SK-N-SH (cell line): ENCODE measurements around the gene ISL1. TPM values are rescaled to one million over a fixed set of nuclear protein-coding genes. Genes with fewer than 3 reads are reported as not detected.
A peak's percentile ranks its signal among the peaks of the same experiment; 100 is the strongest.

Experiments used
- CTCF ChIA-PET: fragments of 300-600, 350-600 bp; formaldehyde crosslinking; extraction: SDS; loops from one replicate; lab custom pipeline; 2021; lab: Yijun Ruan, JAX
- POLR2A ChIA-PET: fragments of 350-600 bp; sonication (Branson Sonifier 250); formaldehyde crosslinking; extraction: SDS; loops from one replicate; lab custom pipeline; 2020; ENCODE audit warnings: antibody characterized with exemption, inconsistent platforms; lab: Yijun Ruan, JAX
- DNase-seq: peaks from one replicate; pipeline ENCODE4 v3.0.0; 2012
- H2AFZ ChIP-seq: fragments of 200-600 bp; sonication (generic); 2 replicates; pipeline ENCODE4 v1.8.1; 2016; ENCODE audit warnings: antibody characterized with exemption, mild to moderate bottlenecking, low read depth
- H3F3A ChIP-seq: fragments of 200-600 bp; sonication (generic); replicated peaks from 2 replicates; pipeline ENCODE3; 2016; ENCODE audit warnings: antibody characterized with exemption, mild to moderate bottlenecking; ENCODE audit not compliant: insufficient read depth
- H3K27ac ChIP-seq, 2 experiments: fragments of 200-500 bp in 1 of 2; fragments of 200-600 bp in 1 of 2; sonication (Bioruptor generic) in 1 of 2; sonication (generic), shearing (Covaris generic) in 1 of 2; 2 replicates each; pipeline versions ENCODE4 v1.5.1 to v1.6.1; 2014 to 2016; ENCODE audit warnings: low read depth in 2 of 2, inconsistent platforms in 1 of 2, low read length in 1 of 2, mild to moderate bottlenecking in 1 of 2, mixed read lengths in 1 of 2
- H3K27me3 ChIP-seq: fragments of 200-600 bp; sonication (generic), shearing (Covaris generic); 2 replicates; pipeline ENCODE4 v1.6.1; 2016; ENCODE audit warnings: mixed run types; ENCODE audit not compliant: insufficient read depth
- H3K36me3 ChIP-seq, 2 experiments: fragments of 200-500 bp in 1 of 2; fragments of 200-600 bp in 1 of 2; sonication (Bioruptor generic) in 1 of 2; sonication (generic) in 1 of 2; replicated peaks in 1 of 2; 2 replicates each; pipeline versions ENCODE3 to v1.5.1; 2014 to 2016; ENCODE audit warnings: low read length in 1 of 2, mild to moderate bottlenecking in 1 of 2; ENCODE audit not compliant: insufficient read depth in 2 of 2, control insufficient read depth in 1 of 2
- H3K4me1 ChIP-seq, 2 experiments: fragments of 200-500 bp in 1 of 2; fragments of 200-600 bp in 1 of 2; sonication (Bioruptor generic) in 1 of 2; sonication (generic), shearing (Covaris generic) in 1 of 2; 2 replicates each; pipeline versions ENCODE4 v1.5.1 to v1.6.1; 2014 to 2016; ENCODE audit warnings: low read depth in 1 of 2, low read length in 1 of 2, mixed run types in 1 of 2; ENCODE audit not compliant: insufficient read depth in 2 of 2, control insufficient read depth in 1 of 2
- H3K4me2 ChIP-seq: fragments of 200-600 bp; sonication (generic), shearing (Covaris generic); 2 replicates; pipeline ENCODE4 v1.6.1; 2017; ENCODE audit warnings: mixed run types
- H3K4me3 ChIP-seq, 2 experiments: fragments of 200-500 bp in 1 of 2; fragments of 200-600 bp in 1 of 2; sonication (Bioruptor generic) in 1 of 2; sonication (generic), shearing (Covaris generic) in 1 of 2; 2 replicates each; pipeline versions ENCODE4 v1.5.1 to v1.8.1; 2014 to 2016; ENCODE audit warnings: low read depth in 2 of 2, inconsistent platforms in 1 of 2, low read length in 1 of 2, mild to moderate bottlenecking in 1 of 2, mixed read lengths in 1 of 2, moderate library complexity in 1 of 2
- H3K79me2 ChIP-seq: fragments of 200-600 bp; sonication (generic); 2 replicates; pipeline ENCODE4 v1.8.1; 2017; ENCODE audit warnings: mild to moderate bottlenecking; ENCODE audit not compliant: insufficient read depth
- H3K9ac ChIP-seq: fragments of 200-600 bp; sonication (generic); 2 replicates; pipeline ENCODE4 v1.6.1; 2017; ENCODE audit warnings: mixed run types
- H3K9me2 ChIP-seq: fragments of 200-600 bp; sonication (generic); 2 replicates; pipeline ENCODE4 v1.6.1; 2017; ENCODE audit warnings: mixed run types
- H3K9me3 ChIP-seq: fragments of 200-600 bp; sonication (generic); 2 replicates; pipeline ENCODE4 v1.6.1; 2017; ENCODE audit warnings: mixed run types, mild to moderate bottlenecking, moderate library complexity
- H4K20me1 ChIP-seq: fragments of 200-600 bp; sonication (generic); 2 replicates; pipeline ENCODE4 v1.6.1; 2017; ENCODE audit warnings: mild to moderate bottlenecking, mixed run types; ENCODE audit not compliant: insufficient read depth
- CHD2 ChIP-seq: fragments of 150-350 bp; IDR thresholded peaks from 2 replicates; pipeline ENCODE4 v1.6.1; 2018; ENCODE audit warnings: low read length; ENCODE audit not compliant: partially characterized antibody
- CTCF ChIP-seq: fragments of 200-600 bp; sonication (generic); IDR thresholded peaks from 2 replicates; pipeline ENCODE4 v1.6.1; 2017; ENCODE audit warnings: antibody characterized with exemption, mild to moderate bottlenecking, moderate library complexity
- FOSL2 ChIP-seq: IDR thresholded peaks from 2 replicates; pipeline ENCODE4 v1.4.0; 2012; ENCODE audit warnings: low read depth, mild to moderate bottlenecking, moderate library complexity, borderline replicate concordance
- FOXJ3 ChIP-seq: sonication (generic); formaldehyde crosslinking; IDR thresholded peaks from 2 replicates; pipeline ENCODE4 v1.5.1; 2020; ENCODE audit warnings: mild to moderate bottlenecking, missing genetic modification reagents
- FOXM1 ChIP-seq: IDR thresholded peaks from 2 replicates; pipeline ENCODE4 v1.4.0; 2012; ENCODE audit warnings: low read depth, mild to moderate bottlenecking
- NFIC ChIP-seq: IDR thresholded peaks from 2 replicates; pipeline ENCODE4 v1.4.0; 2012; ENCODE audit warnings: borderline replicate concordance
- NRF1 ChIP-seq: IDR thresholded peaks from 2 replicates; pipeline ENCODE4 v1.6.1; 2012; ENCODE audit warnings: low read depth, mild to moderate bottlenecking, low read length
- POLR2AphosphoS5 ChIP-seq: IDR thresholded peaks from 2 replicates; pipeline ENCODE4 v1.6.1; 2012; ENCODE audit warnings: low read depth, low read length
- RAD21 ChIP-seq: IDR thresholded peaks from 2 replicates; pipeline ENCODE4 v1.6.1; 2012; ENCODE audit warnings: mild to moderate bottlenecking, low read length
- REST ChIP-seq: IDR thresholded peaks from 2 replicates; pipeline ENCODE4 v1.6.1; 2012; ENCODE audit warnings: mild to moderate bottlenecking, low read depth, low read length, moderate library complexity
- RFX5 ChIP-seq: IDR thresholded peaks from 2 replicates; pipeline ENCODE4 v1.6.1; 2012; ENCODE audit warnings: mild to moderate bottlenecking, improper control_type of control experiment, low read length
- RXRA ChIP-seq: IDR thresholded peaks from 2 replicates; pipeline ENCODE4 v1.4.0; 2012; ENCODE audit warnings: low read depth, mild to moderate bottlenecking, borderline replicate concordance
- SIN3A ChIP-seq: IDR thresholded peaks from 2 replicates; pipeline ENCODE4 v1.6.1; 2012; ENCODE audit warnings: low read depth, mild to moderate bottlenecking, low read length, moderate library complexity, borderline replicate concordance
- SMC3 ChIP-seq: IDR thresholded peaks from 2 replicates; pipeline ENCODE4 v1.6.1; 2012; ENCODE audit warnings: low read depth, low read length, improper control_type of control experiment
- TAF1 ChIP-seq: IDR thresholded peaks from 2 replicates; pipeline ENCODE4 v1.6.1; 2012; ENCODE audit warnings: low read depth, mild to moderate bottlenecking, low read length, moderate library complexity, borderline replicate concordance
- TCF12 ChIP-seq: IDR thresholded peaks from 2 replicates; pipeline ENCODE4 v1.4.0; 2012
- USF1 ChIP-seq: IDR thresholded peaks from 2 replicates; pipeline ENCODE4 v1.4.0; 2012; ENCODE audit warnings: low read depth, borderline replicate concordance
- USF2 ChIP-seq: fragments of 150-350 bp; IDR thresholded peaks from 2 replicates; pipeline ENCODE4 v1.6.1; 2017; ENCODE audit warnings: antibody characterized with exemption, low read length, low read depth, borderline replicate concordance
- ZBTB33 ChIP-seq: IDR thresholded peaks from 2 replicates; pipeline ENCODE4 v1.4.0; 2012; ENCODE audit warnings: low read depth, borderline replicate concordance
- WGBS: methylation state at CpG from one replicate; pipeline ENCODE4 v1.1.6; 2017; ENCODE audit warnings: low lambda C conversion rate; 5-methylcytosine and 5-hydroxymethylcytosine counted together
- polyA plus RNA-seq, 3 experiments: library from polyadenylated mRNA; depleted of rRNA; stranded (reverse); fragments of >200 nt; gene quantifications; 2 replicates each; pipeline ENCODE4 v1.2.3, GENCODE V29; 2012

ISL1 gene
- polyA plus RNA-seq, 1 of the 3 experiments (the other 2 are of a cell fraction): 15.2 TPM

GRCh38 chr5:51394609-51395008 is 11.4 kb downstream of the ISL1 start (continued):
- TF ChIP-seq REST (no peak), TAF1 (no peak), FOSL2 (no peak), SIN3A (no peak)

- Histone ChIP-seq H3K4me1 (peaks cover 6 to 67% of the 10 kb centered on the region in 2 experiments; a peak in 3 of 4 replicates), H3K9me2 (no peaks in the 10 kb centered on the region), H3K79me2 (peaks cover 59% of the 10 kb centered on the region), H3K4me2 (peak overlapping the region; percentile 72; the same call in 1 of the 2 replicates), H3K9ac (no peak overlapping the region), H3K9me3 (no peaks in the 10 kb centered on the region), H3F3A (peaks cover 23% of the 10 kb centered on the region), H3K27me3 (no peaks in the 10 kb centered on the region), H3K27ac (peak overlapping the region; percentile 85 to 100), H3K36me3 (peaks cover 16 to 43% of the 10 kb centered on the region in 2 experiments), H2AFZ (no peak overlapping the region), H3K4me3 (peak overlapping the region; percentile 25 to 26; a peak in 2 of 4 replicates), H4K20me1 (no peaks in the 10 kb centered on the region)
- ChIA-PET POLR2A (interaction anchor here (0.7 to 7.0 kb wide), 6 partner anchors 10 to 600 kb away, joined by 3 to 48 read pairs (median 5); partner anchors contain the start of gene ISL1), CTCF (interaction anchor here (0.7 to 4.7 kb wide), 7 partner anchors 8 to 961 kb away, joined by 3 to 30 read pairs (median 4); no protein-coding TSS in a partner anchor)
- WGBS: 30% methylated on average over 6 of the region's 6 CpGs
- no peak for DNase-seq
- TF ChIP-seq CTCF (no peak), POLR2AphosphoS5 (peak; percentile 30; the same call in 1 of the 2 replicates), NFIC (no peak), FOXM1 (no peak), SMC3 (no peak), USF1 (peak; percentile 64; the same call in 1 of the 2 replicates), CHD2 (no peak), TCF12 (no peak), RAD21 (no peak), RXRA (no peak), USF2 (no peak), FOXJ3 (no peak), ZBTB33 (no peak), RFX5 (no peak), NRF1 (no peak)
These were observed 12.0 kb downstream of the ISL1 start for GRCh38 chr5:51395245-51395644.
